H1 (cell line): ENCODE data around the gene MED1. TPM values are rescaled to one million over a fixed set of nuclear protein-coding genes. Genes with fewer than 3 reads are reported as not detected.

Experiments
- CTCF ChIA-PET: fragments of 300-600 bp; sonication (Branson Sonifier 250); formaldehyde crosslinking; loops from one replicate; lab custom pipeline; 2021; ENCODE audit not compliant: partially characterized antibody; lab: Charles Lee
- POLR2A ChIA-PET: fragments of 300-600 bp; sonication (Branson Sonifier 250); formaldehyde crosslinking; loops from one replicate; lab custom pipeline; 2021; ENCODE audit warnings: inconsistent platforms; ENCODE audit not compliant: partially characterized antibody; lab: Charles Lee
- DNase-seq, 2 experiments: peaks; one replicate each; pipeline versions ENCODE4 v3.0.0 to v3.0.0-alpha.2; 2010 to 2022; ENCODE audit warnings: low spot score in 2 of 2, low read depth in 1 of 2, mixed read lengths in 1 of 2
- FAIRE-seq: peaks from 2 replicates; lab custom pipeline; 2011; peaks lifted over from hg19 to GRCh38; lab: Jason Lieb, UNC
- H2AFZ ChIP-seq: 2 replicates; pipeline ENCODE4 v1.8.1; 2012; ENCODE audit warnings: low read length, inconsistent platforms
- H2AK5ac ChIP-seq: 2 replicates; pipeline ENCODE4 v1.6.1; 2013; ENCODE audit warnings: low read depth, low read length
- H2BK120ac ChIP-seq: replicated peaks from 2 replicates; pipeline ENCODE3; 2013; ENCODE audit warnings: low read depth, low read length, inconsistent platforms
- H2BK12ac ChIP-seq: 2 replicates; pipeline ENCODE4 v1.6.1; 2013; ENCODE audit warnings: low read depth, low read length
- H2BK15ac ChIP-seq: 2 replicates; pipeline ENCODE4 v1.6.1; 2013; ENCODE audit warnings: low read length
- H2BK20ac ChIP-seq: 2 replicates; pipeline ENCODE4 v1.6.1; 2013; ENCODE audit warnings: low read length
- H2BK5ac ChIP-seq: 2 replicates; pipeline ENCODE4 v1.6.1; 2013; ENCODE audit warnings: low read depth, low read length
- H3K14ac ChIP-seq: 2 replicates; pipeline ENCODE4 v1.6.1; 2013; ENCODE audit warnings: inconsistent platforms; ENCODE audit not compliant: insufficient read length
- H3K18ac ChIP-seq: 2 replicates; pipeline ENCODE4 v1.6.1; 2013; ENCODE audit warnings: low read length; ENCODE audit errors: extremely low read depth
- H3K23ac ChIP-seq: 2 replicates; pipeline ENCODE4 v1.6.1; 2013; ENCODE audit warnings: inconsistent platforms; ENCODE audit not compliant: insufficient read length
- H3K23me2 ChIP-seq: 2 replicates; pipeline ENCODE4 v1.6.1; 2013; ENCODE audit warnings: low read depth, low read length
- H3K27ac ChIP-seq: 2 replicates; pipeline ENCODE4 v1.6.1; 2011; ENCODE audit warnings: low read depth, low read length, inconsistent platforms
- H3K27me3 ChIP-seq, 4 experiments: replicated peaks in 1 of 4; 1 replicate in 1 of 4; 2 replicates in 3 of 4; pipeline versions ENCODE4 v1.6.1 to v1.8.1; 2011 to 2013; ENCODE audit warnings: low read length in 3 of 4, mild to moderate bottlenecking in 3 of 4, inconsistent platforms in 2 of 4, mixed read lengths in 2 of 4, moderate library complexity in 1 of 4; ENCODE audit not compliant: control insufficient read depth in 3 of 4, insufficient read depth in 3 of 4; ENCODE audit errors: extremely low read depth in 1 of 4
- H3K36me3 ChIP-seq, 4 experiments: 2 replicates each; pipeline versions ENCODE4 v1.6.1 to v1.8.1; 2011 to 2013; ENCODE audit warnings: mild to moderate bottlenecking in 4 of 4, low read length in 3 of 4, moderate library complexity in 2 of 4, control low read depth in 1 of 4, inconsistent platforms in 1 of 4; ENCODE audit not compliant: insufficient read depth in 4 of 4, control insufficient read depth in 2 of 4
- H3K4ac ChIP-seq: replicated peaks from 2 replicates; pipeline ENCODE3; 2013; ENCODE audit warnings: low read length, low read depth, mixed read lengths, inconsistent platforms; ENCODE audit not compliant: insufficient read length
- H3K4me1 ChIP-seq, 4 experiments: replicated peaks in 1 of 4; 1 replicate in 1 of 4; 2 replicates in 3 of 4; pipeline versions ENCODE4 v1.6.1 to v1.8.1; 2011 to 2013; ENCODE audit warnings: low read length in 3 of 4, inconsistent platforms in 2 of 4, mixed read lengths in 1 of 4; ENCODE audit not compliant: insufficient read depth in 4 of 4, control insufficient read depth in 3 of 4
- H3K4me2 ChIP-seq, 2 experiments: 2 replicates each; pipeline versions ENCODE4 v1.6.1 to v1.8.1; 2011 to 2013; ENCODE audit warnings: low read depth in 2 of 2, low read length in 2 of 2, control low read depth in 1 of 2, inconsistent platforms in 1 of 2, mild to moderate bottlenecking in 1 of 2; ENCODE audit not compliant: insufficient read depth in 1 of 2
- H3K4me3 ChIP-seq, 4 experiments: fragments of 200-600, 300-600 bp in 1 of 4; sonication (generic), shearing (Covaris generic), sonication (Bioruptor Twin) in 1 of 4; 2 replicates each; pipeline versions ENCODE4 v1.5.1 to v1.8.1; 2011 to 2016; ENCODE audit warnings: low read length in 4 of 4, low read depth in 3 of 4, control low read depth in 2 of 4, inconsistent platforms in 2 of 4, mild to moderate bottlenecking in 2 of 4, mixed read lengths in 1 of 4, moderate library complexity in 1 of 4; ENCODE audit not compliant: insufficient read depth in 2 of 4; ENCODE audit errors: extremely low read depth in 1 of 4
- H3K56ac ChIP-seq: replicated peaks from 2 replicates; pipeline ENCODE3; 2013; ENCODE audit warnings: low read depth, mild to moderate bottlenecking, mixed read lengths, low read length, inconsistent platforms; ENCODE audit not compliant: insufficient read length
- H3K79me1 ChIP-seq: 2 replicates; pipeline ENCODE4 v1.6.1; 2013; ENCODE audit warnings: low read depth, low read length, control low read depth
- H3K79me2 ChIP-seq, 2 experiments: 2 replicates each; pipeline versions ENCODE4 v1.6.1 to v1.8.1; 2012 to 2013; ENCODE audit warnings: low read length in 2 of 2, mild to moderate bottlenecking in 2 of 2, inconsistent platforms in 1 of 2; ENCODE audit not compliant: insufficient read depth in 2 of 2, control insufficient read depth in 1 of 2
- H3K9ac ChIP-seq, 4 experiments: replicated peaks in 1 of 4; 1 replicate in 1 of 4; 2 replicates in 3 of 4; pipeline versions ENCODE4 v1.6.1 to v1.8.1; 2011 to 2013; ENCODE audit warnings: low read depth in 3 of 4, low read length in 3 of 4, control low read depth in 2 of 4, mild to moderate bottlenecking in 2 of 4, moderate library complexity in 2 of 4, inconsistent platforms in 1 of 4; ENCODE audit errors: extremely low read depth in 1 of 4
- H3K9me3 ChIP-seq, 2 experiments: 2 replicates each; pipeline versions ENCODE4 v1.6.1 to v1.8.1; 2012 to 2013; ENCODE audit warnings: mild to moderate bottlenecking in 2 of 2, moderate library complexity in 2 of 2, control low read depth in 1 of 2, inconsistent platforms in 1 of 2, low read depth in 1 of 2, low read length in 1 of 2, mixed read lengths in 1 of 2; ENCODE audit not compliant: insufficient read depth in 2 of 2
- H4K20me1 ChIP-seq, 2 experiments: replicated peaks in 1 of 2; 2 replicates each; pipeline versions ENCODE3 to v1.8.1; 2011 to 2013; ENCODE audit warnings: inconsistent platforms in 2 of 2, low read length in 2 of 2, mild to moderate bottlenecking in 1 of 2; ENCODE audit not compliant: insufficient read depth in 2 of 2, control insufficient read depth in 1 of 2
- H4K5ac ChIP-seq: 2 replicates; pipeline ENCODE4 v1.6.1; 2013; ENCODE audit warnings: low read length, low read depth, mixed read lengths, inconsistent platforms; ENCODE audit not compliant: insufficient read length
- H4K8ac ChIP-seq: 2 replicates; pipeline ENCODE4 v1.8.0; 2013; ENCODE audit warnings: mild to moderate bottlenecking, moderate library complexity, low read length, inconsistent platforms; ENCODE audit not compliant: insufficient read depth; ENCODE audit errors: extremely low read depth
- H4K91ac ChIP-seq: replicated peaks from 2 replicates; pipeline ENCODE3; 2013; ENCODE audit warnings: low read length, mixed read lengths, inconsistent platforms; ENCODE audit not compliant: insufficient read length
- CTCF ChIP-seq, 3 experiments: IDR thresholded peaks; 1 replicate in 2 of 3; 2 replicates in 1 of 3; pipeline versions ENCODE4 v1.5.1 to v1.6.1; 2011; ENCODE audit warnings: low read length in 3 of 3, mild to moderate bottlenecking in 3 of 3, inconsistent platforms in 2 of 3, low read depth in 1 of 3, moderate library complexity in 1 of 3; ENCODE audit not compliant: insufficient read depth in 1 of 3; ENCODE audit errors: control extremely low read depth in 1 of 3
- FOSL1 ChIP-seq: IDR thresholded peaks from 2 replicates; pipeline ENCODE4 v1.6.1; 2011; ENCODE audit warnings: mild to moderate bottlenecking, low read depth, low read length, moderate library complexity; ENCODE audit not compliant: insufficient read depth
- KDM1A ChIP-seq: fragments of 200-600, 300-600 bp; sonication (generic); IDR thresholded peaks from 2 replicates; pipeline ENCODE4 v1.7.1; 2016; ENCODE audit warnings: mild to moderate bottlenecking, low read length, borderline replicate concordance
- MAX ChIP-seq: IDR thresholded peaks from 2 replicates; pipeline ENCODE4 v1.6.1; 2012; ENCODE audit warnings: inconsistent platforms
- PHF8 ChIP-seq: fragments of 200-600 bp; sonication (generic); conservative IDR thresholded peaks from 2 replicates; pipeline ENCODE4 v1.7.1; 2012; ENCODE audit warnings: low read depth, mild to moderate bottlenecking, inconsistent platforms, low read length, moderate library complexity
- RAD21 ChIP-seq, 2 experiments: IDR thresholded peaks in 1 of 2; conservative IDR thresholded peaks in 1 of 2; 2 replicates each; pipeline ENCODE4 v1.6.1; 2011; ENCODE audit warnings: low read depth in 2 of 2, low read length in 2 of 2, improper control_type of control experiment in 1 of 2, inconsistent platforms in 1 of 2, mild to moderate bottlenecking in 1 of 2, moderate library complexity in 1 of 2
- RFX5 ChIP-seq: IDR thresholded peaks from 2 replicates; pipeline ENCODE4 v1.6.1; 2011; ENCODE audit warnings: low read depth, low read length, improper control_type of control experiment, borderline replicate concordance
- TBP ChIP-seq: IDR thresholded peaks from 2 replicates; pipeline ENCODE4 v1.6.1; 2011; ENCODE audit warnings: low read depth, low read length, improper control_type of control experiment
- TCF12 ChIP-seq: IDR thresholded peaks from 2 replicates; pipeline ENCODE4 v1.6.1; 2011; ENCODE audit warnings: low read depth, mild to moderate bottlenecking, low read length
- WGBS, 2 experiments: shearing (Covaris generic) in 1 of 2; methylation state at CpG; one replicate each; pipeline versions ENCODE4 v1.1.6 to v1.1.7; 2013 to 2015; ENCODE audit warnings: low lambda C conversion rate in 2 of 2, mixed read lengths in 2 of 2, inconsistent platforms in 1 of 2, low coverage in 1 of 2, missing lambda C conversion rate in 1 of 2; ENCODE audit not compliant: insufficient replicate concordance in 2 of 2, insufficient coverage in 1 of 2, insufficient read length in 1 of 2; ENCODE audit errors: extremely low coverage in 1 of 2, missing lambda C conversion rate in 1 of 2; 5-methylcytosine and 5-hydroxymethylcytosine counted together
- polyA plus RNA-seq, 7 experiments: library from polyadenylated mRNA; depleted of rRNA in 3 of 7; stranded (reverse) in 5 of 7; unstranded in 2 of 7; fragments of >200 nt in 5 of 7; fragments of 200-250 nt in 2 of 7; gene quantifications; 1 replicate in 5 of 7; 2 replicates in 1 of 7; 4 replicates in 1 of 7; pipeline versions ENCODE4 v1.2.1 to v1.2.3, GENCODE V29; 2011 to 2013; ENCODE audit warnings: missing spikeins in 2 of 7, mixed read lengths in 2 of 7
- total RNA-seq: library from RNA; stranded (reverse); fragmentation: NEBNext Ultra II Directional; extraction: Animal tissue kit (Norgen Biotek cat#: 25700); gene quantifications from 2 replicates; pipeline ENCODE4 v1.2.1, GENCODE V29; 2021

MED1 gene
- total and polyA plus RNA-seq, 2 of the 8 experiments (the other 6 are each of a cell fraction or from before 2014, with no cell fraction given): 24.7 to 56.5 TPM

- Histone ChIP-seq H2BK12ac (no peak overlapping the region), H4K20me1 (peaks cover 0 to 2% of the 10 kb centered on the region in 2 experiments), H3K79me1 (peaks cover 3% of the 10 kb centered on the region; the same call in 1 of the 2 replicates), H3K79me2 (peaks cover 18 to 40% of the 10 kb centered on the region in 2 experiments), H4K91ac (no peak overlapping the region), H2BK15ac (no peak overlapping the region), H2AK5ac (0 out of 2 replicates have a peak overlapping the region, but pooled peaks have one; percentile 24), H3K14ac (no peak overlapping the region), H3K56ac (no peak overlapping the region), H3K27ac (no peak overlapping the region), H2BK20ac (no peak overlapping the region), H3K4me3 (peak overlapping the region; percentile 77 to 100 (median 90); a peak in 7 of 8 replicates), H3K36me3 (peaks cover 3 to 26% (median 8%) of the 10 kb centered on the region in 4 experiments; a peak in 6 of 8 replicates), H2BK120ac (no peak overlapping the region), H3K4ac (no peak overlapping the region), H3K4me1 (no peaks in the 10 kb centered on the region; a peak in 1 of 7 replicates), H3K9me3 (no peaks in the 10 kb centered on the region), H3K9ac (peak overlapping the region in 3 of 4 experiments; percentile 96 to 100 (median 100); a peak in 5 of 7 replicates), H4K5ac (no peak overlapping the region), H3K23ac (no peak overlapping the region), H3K23me2 (peaks cover 6% of the 10 kb centered on the region; the same call in 1 of the 2 replicates), H2AFZ (no peak overlapping the region), H2BK5ac (no peak overlapping the region), H4K8ac (no peak overlapping the region), H3K18ac (no peak overlapping the region), H3K27me3 (no peaks in the 10 kb centered on the region), H3K4me2 (peak overlapping the region; percentile 63 to 80)
- ChIA-PET CTCF (interaction anchor here (0.5 to 0.6 kb wide), 3 partner anchors 46 to 1431 kb away, joined by 3 read pairs; no protein-coding TSS in a partner anchor), POLR2A (interaction anchor here (0.9 to 10.2 kb wide), 9 partner anchors 11 to 250 kb away, joined by 3 to 167 read pairs (median 6); partner anchors contain the start of genes CDK12, FBXL20 and RPL19)
- TF ChIP-seq MAX: no peak
- TF ChIP-seq PHF8: no peak
- no peak for TF ChIP-seq TBP
- no peak for TF ChIP-seq CTCF (IDR thresholded peaks at IDR 0.05; ENCODE audit: control extremely low read depth in 1 of 3, insufficient read depth in 1 of 3, low read depth in 1 of 3, low read length in 3 of 3)
- no peak for TF ChIP-seq TCF12
- no peak for TF ChIP-seq FOSL1
- no peak for TF ChIP-seq RFX5
- no peak for TF ChIP-seq KDM1A
- no peak for TF ChIP-seq RAD21 (IDR thresholded peaks at IDR 0.05 in 1 of 2, conservative IDR thresholded peaks at IDR 0.05 in 1 of 2; ENCODE audit: low read depth in 2 of 2, low read length in 2 of 2)
- WGBS, 2 experiments: 89% methylated on average over 13 of the region's 13 CpGs; no CpG with 5 or more reads in 1 of the 2 experiments
- no peak for FAIRE-seq
- DNase-seq: no peak
These were observed 1.0 kb downstream of the MED1 start for GRCh38 chr17:39450051-39450450.
